ENCODE data around the gene CDC45.

The CDC45 gene

GRCh38 chr22:19490628-19491230 lies 11.0 kb downstream of the CDC45 start:
- no peak overlapping the region for H3K4me3 ChIP-seq (ENCODE audit: low read depth, low read length)
- no peaks in the 10 kb centered on the region for H3K4me1 ChIP-seq (ENCODE audit: control insufficient read depth, insufficient read depth, low read length)
- no peaks in the 10 kb centered on the region for H3K9me3 ChIP-seq (ENCODE audit: control insufficient read depth, insufficient read depth, low read depth, low read length)
- ChIA-PET POLR2A (no interaction called here), CTCF (interaction anchor here (0.7 to 1.8 kb wide), 4 partner anchors 11 to 139 kb away, joined by 3 to 6 read pairs (median 4); no protein-coding TSS in a partner anchor)
- H3K36me3 ChIP-seq (ENCODE audit: control insufficient read depth in 2 of 2, insufficient read depth in 1 of 2, low read length in 2 of 2): peaks cover 57 to 85% of the 10 kb centered on the region in 2 experiments
- H3K27ac ChIP-seq (ENCODE audit: extremely low read depth, low read depth, low read length): no peak overlapping the region
- TF ChIP-seq SETDB1 (IDR thresholded peaks at IDR 0.05; ENCODE audit: insufficient read length, low read length) (no peak), ZNF785 (tag by site-specific recombination; IDR thresholded peaks at IDR 0.05) (no peak), ZNF37A (tag by site-specific recombination; IDR thresholded peaks at IDR 0.05) (no peak), YY1 (tag by site-specific recombination; IDR thresholded peaks at IDR 0.05) (no peak), SP7 (tag by site-specific recombination; IDR thresholded peaks at IDR 0.05) (no peak)

GRCh38 chr22:19492504-19493174 lies 12.9 kb downstream of the CDC45 start:
- Histone ChIP-seq H3K9me3 (ENCODE audit: control insufficient read depth, insufficient read depth, low read depth, low read length) (no peaks in the 10 kb centered on the region), H3K4me3 (ENCODE audit: low read depth, low read length) (no peak overlapping the region), H3K4me1 (ENCODE audit: control insufficient read depth, insufficient read depth, low read length) (no peaks in the 10 kb centered on the region), H3K36me3 (ENCODE audit: control insufficient read depth in 2 of 2, insufficient read depth in 1 of 2, low read length in 2 of 2) (peaks cover 42 to 92% of the 10 kb centered on the region in 2 experiments), H3K27ac (ENCODE audit: extremely low read depth, low read depth, low read length) (no peak overlapping the region)
- 0 out of 2 replicates have a peak, but pooled peaks have one; percentile 12 for TF ChIP-seq EGR2 (tag by site-specific recombination; IDR thresholded peaks at IDR 0.05; ENCODE audit: low read depth)
- no peak for TF ChIP-seq ZNF416 (tag by site-specific recombination; IDR thresholded peaks at IDR 0.05)
- POLR2A ChIA-PET: interaction anchor here (0.5 kb wide), 1 partner anchor 248 kb away, joined by 7 read pairs; no protein-coding TSS in a partner anchor
- CTCF ChIA-PET: interaction anchor here (0.6 to 1.3 kb wide), 2 partner anchors 34 to 138 kb away, joined by 3 to 4 read pairs; no protein-coding TSS in a partner anchor

GRCh38 chr22:19494001-19494560 lies 14.4 kb downstream of the CDC45 start:
- CTCF ChIA-PET: interaction anchor here (0.8 to 1.3 kb wide), 3 partner anchors 17 to 136 kb away, joined by 3 to 4 read pairs (median 4); no protein-coding TSS in a partner anchor
- POLR2A ChIA-PET: interaction anchor here (1.1 kb wide), 1 partner anchor 14 kb away, joined by 3 read pairs; the partner anchor contains the start of gene CDC45
- Histone ChIP-seq H3K4me3 (ENCODE audit: low read depth, low read length) (no peak overlapping the region), H3K27ac (ENCODE audit: extremely low read depth, low read depth, low read length) (no peak overlapping the region), H3K9me3 (ENCODE audit: control insufficient read depth, insufficient read depth, low read depth, low read length) (no peaks in the 10 kb centered on the region), H3K4me1 (ENCODE audit: control insufficient read depth, insufficient read depth, low read length) (no peaks in the 10 kb centered on the region), H3K36me3 (ENCODE audit: control insufficient read depth in 2 of 2, insufficient read depth in 1 of 2, low read length in 2 of 2) (peaks cover 36 to 93% of the 10 kb centered on the region in 2 experiments)
- TF ChIP-seq ZNF2 (tag by site-specific recombination; IDR thresholded peaks at IDR 0.05): no peak
- TF ChIP-seq MYNN (tag by site-specific recombination; IDR thresholded peaks at IDR 0.05; ENCODE audit: borderline replicate concordance): no peak
- no peak for TF ChIP-seq ZSCAN16 (tag by site-specific recombination; IDR thresholded peaks at IDR 0.05)
- no peak for TF ChIP-seq OVOL3 (tag by site-specific recombination; IDR thresholded peaks at IDR 0.05)
- TF ChIP-seq ZNF366 (tag by site-specific recombination; conservative IDR thresholded peaks at IDR 0.05): no peak
- no peak for TF ChIP-seq ZNF302 (tag by site-specific recombination; IDR thresholded peaks at IDR 0.05; ENCODE audit: low read depth)
- no peak for TF ChIP-seq ZNF571 (tag by site-specific recombination; IDR thresholded peaks at IDR 0.05)
- TF ChIP-seq HIC1 (tag by site-specific recombination; IDR thresholded peaks at IDR 0.05): no peak
- TF ChIP-seq ZNF354C (tag by site-specific recombination; IDR thresholded peaks at IDR 0.05; ENCODE audit: borderline replicate concordance, low read depth): no peak
- TF ChIP-seq PBX3 (CRISPR knock-in tag; IDR thresholded peaks at IDR 0.05): no peak
- no peak for TF ChIP-seq MZF1 (tag by site-specific recombination; IDR thresholded peaks at IDR 0.05; ENCODE audit: borderline replicate concordance)
- no peak for TF ChIP-seq ZNF600 (tag by site-specific recombination; IDR thresholded peaks at IDR 0.05)

Data from HEK293 (cell line).